HepG2 (cell line): ENCODE measurements around the gene CEACAM18.

ENCODE experiments used
- CAMTA2 ChIP-seq: sonication (generic); formaldehyde crosslinking; IDR thresholded peaks from 2 replicates; pipeline ENCODE4 v1.4.0; 2020; ENCODE audit warnings: mild to moderate bottlenecking, missing genetic modification reagents, borderline replicate concordance
- CTCF ChIP-seq: sonication (generic); formaldehyde crosslinking; IDR thresholded peaks from 2 replicates; pipeline ENCODE4 v1.5.0; 2020; ENCODE audit warnings: mild to moderate bottlenecking, missing genetic modification reagents, moderate library complexity
- GTF3A ChIP-seq: sonication (generic); formaldehyde crosslinking; conservative IDR thresholded peaks from 2 replicates; pipeline ENCODE4 v1.4.0; 2020; ENCODE audit warnings: mild to moderate bottlenecking, missing genetic modification reagents
- HNRNPLL ChIP-seq: fragments of 200-400 bp; formaldehyde crosslinking; IDR thresholded peaks from 2 replicates; pipeline ENCODE4 v1.6.1; 2017; ENCODE audit warnings: mild to moderate bottlenecking, low read depth, low read length; ENCODE audit not compliant: poor library complexity, severe bottlenecking
- JUNB ChIP-seq: sonication (generic); formaldehyde crosslinking; IDR thresholded peaks from 2 replicates; pipeline ENCODE4 v1.8.0; 2022; ENCODE audit warnings: missing genetic modification reagents, mild to moderate bottlenecking, borderline replicate concordance
- MYC ChIP-seq: sonication (generic); formaldehyde crosslinking; IDR thresholded peaks from 2 replicates; pipeline ENCODE4 v1.9.0; 2021; ENCODE audit warnings: missing genetic modification reagents, borderline replicate concordance
- NR2F2 ChIP-seq: IDR thresholded peaks from 2 replicates; pipeline ENCODE4 v1.6.1; 2012; ENCODE audit warnings: low read depth, inconsistent platforms, borderline replicate concordance
- POLR2AphosphoS2 ChIP-seq: IDR thresholded peaks from 2 replicates; pipeline ENCODE4 v1.6.1; 2011; ENCODE audit warnings: low read depth, low read length, improper control_type of control experiment
- YY1 ChIP-seq: IDR thresholded peaks from 2 replicates; pipeline ENCODE4 v1.6.1; 2011; ENCODE audit warnings: low read length, low read depth, moderate library complexity, mild to moderate bottlenecking; ENCODE audit not compliant: insufficient read depth, insufficient replicate concordance
- ZNF780A ChIP-seq: sonication (generic); formaldehyde crosslinking; IDR thresholded peaks from 2 replicates; pipeline ENCODE4 v1.8.0; 2022; ENCODE audit warnings: mild to moderate bottlenecking, missing genetic modification reagents, moderate library complexity
- TF ChIP-seq, protein P1 (sequence below): sonication (generic); formaldehyde crosslinking; IDR thresholded peaks from 2 replicates; pipeline ENCODE4 v1.4.0; 2020; ENCODE audit warnings: missing genetic modification reagents, borderline replicate concordance
- TF ChIP-seq, protein P2 (sequence below): sonication (generic); formaldehyde crosslinking; IDR thresholded peaks from 2 replicates; pipeline ENCODE4 v1.8.1; 2023; ENCODE audit warnings: mild to moderate bottlenecking, inconsistent platforms, moderate library complexity, missing genetic modification reagents, borderline replicate concordance

DNA sequence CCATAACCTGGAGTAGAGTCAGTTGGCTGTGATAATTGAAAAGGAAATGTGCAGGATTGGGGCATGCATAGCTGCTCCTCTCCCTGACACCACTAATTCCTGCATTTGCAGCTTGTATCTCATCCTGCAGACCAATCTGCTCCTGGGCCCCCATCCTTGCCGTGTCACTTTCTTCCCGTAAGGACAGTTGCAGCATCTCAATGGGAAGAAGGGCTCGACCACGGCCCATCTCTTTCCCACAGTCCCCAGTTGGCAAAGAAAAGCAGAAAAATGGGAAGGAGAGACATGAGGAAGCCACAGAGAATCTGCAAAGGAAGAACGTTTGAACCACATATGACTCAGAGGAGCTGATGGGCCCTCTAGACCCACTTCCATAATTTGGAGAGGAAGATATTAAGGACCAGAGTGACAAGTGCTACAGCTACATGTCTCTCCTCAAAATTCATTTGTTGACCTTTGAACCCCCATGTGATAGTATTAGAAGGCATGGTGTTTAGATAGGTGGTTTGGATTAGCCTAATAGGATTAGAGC, 25.0 kb downstream of the CEACAM18 start:
- TF ChIP-seq ZNF780A (CRISPR knock-in tag) (no peak), CTCF (CRISPR knock-in tag) (no peak), POLR2AphosphoS2 (no peak), GTF3A (CRISPR knock-in tag) (no peak), NR2F2 (no peak), MYC (no peak), HNRNPLL (no peak), CAMTA2 (CRISPR knock-in tag) (no peak), YY1 (no peak), JUNB (CRISPR knock-in tag) (no peak)
- TF ChIP-seq, protein P1, sequence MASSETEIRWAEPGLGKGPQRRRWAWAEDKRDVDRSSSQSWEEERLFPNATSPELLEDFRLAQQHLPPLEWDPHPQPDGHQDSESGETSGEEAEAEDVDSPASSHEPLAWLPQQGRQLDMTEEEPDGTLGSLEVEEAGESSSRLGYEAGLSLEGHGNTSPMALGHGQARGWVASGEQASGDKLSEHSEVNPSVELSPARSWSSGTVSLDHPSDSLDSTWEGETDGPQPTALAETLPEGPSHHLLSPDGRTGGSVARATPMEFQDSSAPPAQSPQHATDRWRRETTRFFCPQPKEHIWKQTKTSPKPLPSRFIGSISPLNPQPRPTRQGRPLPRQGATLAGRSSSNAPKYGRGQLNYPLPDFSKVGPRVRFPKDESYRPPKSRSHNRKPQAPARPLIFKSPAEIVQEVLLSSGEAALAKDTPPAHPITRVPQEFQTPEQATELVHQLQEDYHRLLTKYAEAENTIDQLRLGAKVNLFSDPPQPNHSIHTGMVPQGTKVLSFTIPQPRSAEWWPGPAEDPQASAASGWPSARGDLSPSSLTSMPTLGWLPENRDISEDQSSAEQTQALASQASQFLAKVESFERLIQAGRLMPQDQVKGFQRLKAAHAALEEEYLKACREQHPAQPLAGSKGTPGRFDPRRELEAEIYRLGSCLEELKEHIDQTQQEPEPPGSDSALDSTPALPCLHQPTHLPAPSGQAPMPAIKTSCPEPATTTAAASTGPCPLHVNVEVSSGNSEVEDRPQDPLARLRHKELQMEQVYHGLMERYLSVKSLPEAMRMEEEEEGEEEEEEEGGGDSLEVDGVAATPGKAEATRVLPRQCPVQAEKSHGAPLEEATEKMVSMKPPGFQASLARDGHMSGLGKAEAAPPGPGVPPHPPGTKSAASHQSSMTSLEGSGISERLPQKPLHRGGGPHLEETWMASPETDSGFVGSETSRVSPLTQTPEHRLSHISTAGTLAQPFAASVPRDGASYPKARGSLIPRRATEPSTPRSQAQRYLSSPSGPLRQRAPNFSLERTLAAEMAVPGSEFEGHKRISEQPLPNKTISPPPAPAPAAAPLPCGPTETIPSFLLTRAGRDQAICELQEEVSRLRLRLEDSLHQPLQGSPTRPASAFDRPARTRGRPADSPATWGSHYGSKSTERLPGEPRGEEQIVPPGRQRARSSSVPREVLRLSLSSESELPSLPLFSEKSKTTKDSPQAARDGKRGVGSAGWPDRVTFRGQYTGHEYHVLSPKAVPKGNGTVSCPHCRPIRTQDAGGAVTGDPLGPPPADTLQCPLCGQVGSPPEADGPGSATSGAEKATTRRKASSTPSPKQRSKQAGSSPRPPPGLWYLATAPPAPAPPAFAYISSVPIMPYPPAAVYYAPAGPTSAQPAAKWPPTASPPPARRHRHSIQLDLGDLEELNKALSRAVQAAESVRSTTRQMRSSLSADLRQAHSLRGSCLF: no peak
- TF ChIP-seq, protein P2, sequence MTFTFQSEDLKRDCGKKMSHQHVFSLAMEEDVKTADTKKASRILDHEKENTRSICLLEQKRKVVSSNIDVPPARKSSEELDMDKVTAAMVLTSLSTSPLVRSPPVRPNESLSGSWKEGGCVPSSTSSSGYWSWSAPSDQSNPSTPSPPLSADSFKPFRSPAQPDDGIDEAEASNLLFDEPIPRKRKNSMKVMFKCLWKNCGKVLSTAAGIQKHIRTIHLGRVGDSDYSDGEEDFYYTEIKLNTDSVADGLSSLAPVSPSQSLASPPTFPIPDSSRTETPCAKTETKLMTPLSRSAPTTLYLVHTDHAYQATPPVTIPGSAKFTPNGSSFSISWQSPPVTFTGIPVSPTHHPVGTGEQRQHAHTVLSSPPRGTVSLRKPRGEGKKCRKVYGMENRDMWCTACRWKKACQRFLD (CRISPR knock-in tag): no peak
